Trophoblast cell (in vitro differentiated cells and primary cell): ENCODE results near the gene EPN2.

Source experiments
- DNase-seq, 2 donors: peaks; one replicate each; pipeline ENCODE4 v3.0.0-alpha.2; 2016
- H2AFZ ChIP-seq: 2 replicates; pipeline ENCODE4 v1.6.1; 2013; ENCODE audit warnings: low read length, moderate library complexity, mild to moderate bottlenecking; ENCODE audit not compliant: insufficient read depth, poor library complexity
- H2AK5ac ChIP-seq: 2 replicates; pipeline ENCODE4 v1.6.1; 2013; ENCODE audit warnings: mild to moderate bottlenecking, low read length
- H2BK120ac ChIP-seq: 2 replicates; pipeline ENCODE4 v1.6.1; 2013; ENCODE audit warnings: low read length, mild to moderate bottlenecking, moderate library complexity; ENCODE audit not compliant: insufficient read depth, poor library complexity
- H2BK12ac ChIP-seq: 2 replicates; pipeline ENCODE4 v1.6.1; 2013; ENCODE audit warnings: mild to moderate bottlenecking, low read length, moderate library complexity
- H2BK5ac ChIP-seq: 2 replicates; pipeline ENCODE4 v1.6.1; 2013; ENCODE audit warnings: low read length, low read depth, moderate library complexity, mild to moderate bottlenecking; ENCODE audit not compliant: poor library complexity
- H3K14ac ChIP-seq: 2 replicates; pipeline ENCODE4 v1.6.1; 2013; ENCODE audit warnings: mild to moderate bottlenecking, low read length
- H3K18ac ChIP-seq: 2 replicates; pipeline ENCODE4 v1.6.1; 2013; ENCODE audit warnings: mild to moderate bottlenecking, low read length
- H3K23ac ChIP-seq: 2 replicates; pipeline ENCODE4 v1.6.1; 2013; ENCODE audit warnings: low read length
- H3K27ac ChIP-seq: 2 replicates; pipeline ENCODE4 v1.5.1; 2013; ENCODE audit warnings: low read depth, mild to moderate bottlenecking, inconsistent platforms, low read length, moderate library complexity
- H3K27me3 ChIP-seq: 2 replicates; pipeline ENCODE4 v1.6.1; 2013; ENCODE audit warnings: inconsistent platforms, mild to moderate bottlenecking, low read length, moderate library complexity; ENCODE audit not compliant: insufficient read depth
- H3K36me3 ChIP-seq, 2 experiments: 1 replicate in 1 of 2; 2 replicates in 1 of 2; pipeline ENCODE4 v1.6.1; 2013; ENCODE audit warnings: low read length in 2 of 2, mild to moderate bottlenecking in 2 of 2, moderate library complexity in 1 of 2; ENCODE audit not compliant: insufficient read depth in 2 of 2, control insufficient read depth in 1 of 2
- H3K4ac ChIP-seq: 2 replicates; pipeline ENCODE4 v1.6.1; 2013; ENCODE audit warnings: low read depth, mild to moderate bottlenecking, low read length, moderate library complexity
- H3K4me1 ChIP-seq, 2 experiments: 1 replicate in 1 of 2; 2 replicates in 1 of 2; pipeline ENCODE4 v1.6.1; 2013; ENCODE audit warnings: low read length in 2 of 2, mild to moderate bottlenecking in 2 of 2, moderate library complexity in 1 of 2; ENCODE audit not compliant: insufficient read depth in 2 of 2, control insufficient read depth in 1 of 2
- H3K4me2 ChIP-seq: 2 replicates; pipeline ENCODE4 v1.6.1; 2013; ENCODE audit warnings: inconsistent platforms, mild to moderate bottlenecking, low read length, moderate library complexity
- H3K4me3 ChIP-seq: 2 replicates; pipeline ENCODE4 v1.5.1; 2013; ENCODE audit warnings: mild to moderate bottlenecking, low read depth, low read length, inconsistent platforms
- H3K79me1 ChIP-seq: one replicate; pipeline ENCODE4 v1.6.1; 2013; ENCODE audit warnings: low read length
- H3K79me2 ChIP-seq: 2 replicates; pipeline ENCODE4 v1.6.1; 2013; ENCODE audit warnings: low read length, mild to moderate bottlenecking; ENCODE audit not compliant: control insufficient read depth, insufficient read depth, poor library complexity
- H3K9ac ChIP-seq: 2 replicates; pipeline ENCODE4 v1.6.1; 2013; ENCODE audit warnings: mild to moderate bottlenecking, low read length
- H3K9me3 ChIP-seq: 2 replicates; pipeline ENCODE4 v1.6.1; 2013; ENCODE audit warnings: low read depth, mild to moderate bottlenecking, control low read depth, inconsistent platforms, low read length; ENCODE audit not compliant: insufficient read depth
- H4K12ac ChIP-seq: 2 replicates; pipeline ENCODE4 v1.6.1; 2013; ENCODE audit warnings: low read depth, mild to moderate bottlenecking, low read length, moderate library complexity
- H4K8ac ChIP-seq: 2 replicates; pipeline ENCODE4 v1.6.1; 2013; ENCODE audit warnings: low read depth, mild to moderate bottlenecking, low read length, moderate library complexity
- H4K91ac ChIP-seq: one replicate; pipeline ENCODE4 v1.6.1; 2013; ENCODE audit warnings: low read depth, mild to moderate bottlenecking, low read length, moderate library complexity
- WGBS: extraction: QIAGEN DNeasy Blood & Tissue Kit; methylation state at CpG from one replicate; pipeline ENCODE4 v1.1.7; 2013; ENCODE audit warnings: missing lambda C conversion rate; ENCODE audit not compliant: insufficient read length, insufficient coverage; ENCODE audit errors: extremely low coverage; 5-methylcytosine and 5-hydroxymethylcytosine counted together

Gene EPN2

DNA sequence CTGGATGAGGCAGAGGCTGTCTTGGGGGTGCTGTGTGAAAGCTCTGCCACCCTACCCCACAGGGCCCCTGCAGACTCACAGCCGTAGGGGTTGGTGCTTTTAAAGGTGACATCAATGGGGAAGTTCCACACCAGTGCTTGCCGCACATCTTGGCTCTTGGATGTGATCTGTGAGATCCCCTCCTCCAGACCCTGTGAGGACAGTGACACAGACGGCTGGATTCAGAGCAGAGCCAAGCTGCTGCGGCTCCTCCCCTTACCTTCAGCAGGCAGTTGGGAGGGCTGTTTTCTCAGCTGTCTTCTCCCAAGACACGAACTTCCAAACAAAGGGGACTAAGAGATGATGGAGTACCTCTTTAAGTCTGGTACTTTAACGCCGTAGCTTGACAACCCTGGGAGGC is 120.6 kb downstream of the EPN2 start:
- Histone ChIP-seq H2BK12ac (no peak overlapping the region), H3K9me3 (peaks cover 4% of the 10 kb centered on the region), H3K4ac (no peak overlapping the region), H3K27me3 (no peaks in the 10 kb centered on the region), H3K23ac (no peak overlapping the region), H3K79me2 (peaks cover 2% of the 10 kb centered on the region), H2AFZ (no peak overlapping the region), H3K4me3 (no peak overlapping the region), H2BK5ac (no peak overlapping the region), H3K18ac (no peak overlapping the region), H3K36me3 (no peaks in the 10 kb centered on the region), H4K12ac (no peak overlapping the region), H4K91ac (no peak overlapping the region), H3K14ac (no peak overlapping the region), H3K4me2 (no peak overlapping the region), H3K9ac (no peak overlapping the region), H3K4me1 (peaks cover 4 to 6% of the 10 kb centered on the region in 2 experiments), H3K27ac (no peak overlapping the region), H2BK120ac (no peak overlapping the region), H4K8ac (no peak overlapping the region), H2AK5ac (no peak overlapping the region), H3K79me1 (peaks cover 7% of the 10 kb centered on the region)
- DNase-seq: no peak
- WGBS: no CpG with 5 or more reads among the region's 7 CpGs

DNA sequence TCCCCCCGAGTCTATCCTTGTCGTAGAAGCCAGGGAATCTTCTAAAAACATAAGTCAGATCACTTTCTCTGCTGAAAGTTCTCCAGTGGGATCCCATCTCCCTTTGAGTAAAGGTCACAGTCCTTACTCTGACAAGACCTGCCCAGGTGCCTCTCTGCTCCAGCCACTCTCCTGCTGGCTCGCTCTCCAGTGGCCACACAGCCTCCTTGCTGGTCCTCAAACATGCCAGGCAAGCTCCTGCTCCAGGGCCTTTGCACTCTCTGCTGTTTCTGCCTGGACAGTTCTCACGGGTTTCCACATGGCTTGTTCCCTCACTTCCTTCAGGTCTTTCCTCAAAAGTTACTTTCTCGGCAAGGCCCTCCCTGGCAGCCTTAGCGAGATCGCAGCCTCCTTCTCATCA is 122.0 kb downstream of the EPN2 start:
- Histone ChIP-seq H2AK5ac (no peak overlapping the region), H2BK5ac (no peak overlapping the region), H3K79me2 (peaks cover 2% of the 10 kb centered on the region), H3K36me3 (no peaks in the 10 kb centered on the region), H4K91ac (no peak overlapping the region), H3K14ac (no peak overlapping the region), H2BK120ac (no peak overlapping the region), H3K4me1 (peaks cover 4 to 6% of the 10 kb centered on the region in 2 experiments), H2AFZ (no peak overlapping the region), H3K4me3 (no peak overlapping the region), H3K4ac (no peak overlapping the region), H3K9me3 (peaks cover 4% of the 10 kb centered on the region), H2BK12ac (no peak overlapping the region), H3K27ac (no peak overlapping the region), H4K8ac (no peak overlapping the region), H3K27me3 (no peaks in the 10 kb centered on the region), H3K4me2 (no peak overlapping the region), H3K23ac (no peak overlapping the region), H4K12ac (no peak overlapping the region), H3K18ac (no peak overlapping the region), H3K9ac (no peak overlapping the region), H3K79me1 (peaks cover 8% of the 10 kb centered on the region)
- DNase-seq: no peak
- no CpG with 5 or more reads among the region's 7 CpGs for WGBS

- Histone ChIP-seq H3K4me1 (peaks cover 4 to 6% of the 10 kb centered on the region in 2 experiments), H2BK5ac (no peak overlapping the region), H3K9me3 (peaks cover 4% of the 10 kb centered on the region), H3K18ac (no peak overlapping the region), H3K27me3 (no peaks in the 10 kb centered on the region), H3K4me3 (no peak overlapping the region), H4K91ac (no peak overlapping the region), H3K27ac (no peak overlapping the region), H2BK120ac (no peak overlapping the region), H4K8ac (no peak overlapping the region), H3K36me3 (no peaks in the 10 kb centered on the region), H2AFZ (no peak overlapping the region), H2BK12ac (no peak overlapping the region), H4K12ac (no peak overlapping the region), H3K79me1 (peaks cover 8% of the 10 kb centered on the region), H3K4me2 (no peak overlapping the region), H3K79me2 (peaks cover 2% of the 10 kb centered on the region), H3K4ac (no peak overlapping the region), H3K23ac (no peak overlapping the region), H3K9ac (no peak overlapping the region), H2AK5ac (no peak overlapping the region), H3K14ac (no peak overlapping the region)
- no CpG with 5 or more reads among the region's 5 CpGs for WGBS
- DNase-seq: no peak
These were observed 122.7 kb downstream of the EPN2 start for GRCh38 chr17:19359856-19360255.

- H3K9ac ChIP-seq: no peak overlapping the region
- no peak overlapping the region for H2AK5ac ChIP-seq
- H4K12ac ChIP-seq: no peak overlapping the region
- no peak overlapping the region for H2BK5ac ChIP-seq
- H4K8ac ChIP-seq: no peak overlapping the region
- peaks cover 2% of the 10 kb centered on the region for H3K79me2 ChIP-seq
- WGBS: no CpG with 5 or more reads among the region's 8 CpGs
- H3K79me1 ChIP-seq: peaks cover 8% of the 10 kb centered on the region
- no peak overlapping the region for H3K14ac ChIP-seq
- DNase-seq: no peak
- no peaks in the 10 kb centered on the region for H3K27me3 ChIP-seq
- no peak overlapping the region for H2AFZ ChIP-seq
- no peak overlapping the region for H3K4me2 ChIP-seq
- H3K23ac ChIP-seq: no peak overlapping the region
- no peak overlapping the region for H3K18ac ChIP-seq
- no peak overlapping the region for H3K4ac ChIP-seq
- no peak overlapping the region for H3K27ac ChIP-seq
- no peak overlapping the region for H3K4me3 ChIP-seq
- peaks cover 4 to 6% of the 10 kb centered on the region in 2 experiments for H3K4me1 ChIP-seq
- peaks cover 4% of the 10 kb centered on the region for H3K9me3 ChIP-seq
- no peak overlapping the region for H2BK120ac ChIP-seq
- no peak overlapping the region for H4K91ac ChIP-seq
- H3K36me3 ChIP-seq: no peaks in the 10 kb centered on the region
- no peak overlapping the region for H2BK12ac ChIP-seq
These were observed 123.6 kb downstream of the EPN2 start for GRCh38 chr17:19360772-19361171.
